Keratinocyte (primary cell): ENCODE results near the gene ANKHD1. TPM values are rescaled to one million over a fixed set of nuclear protein-coding genes. Genes with fewer than 3 reads are reported as not detected.

ENCODE experiments used
- DNase-seq: peaks from one replicate; pipeline ENCODE4 v3.0.0-alpha.2; 2011; ENCODE audit warnings: low read depth, missing footprints, low spot score
- FAIRE-seq: peaks from 2 replicates; lab custom pipeline; 2011; peaks lifted over from hg19 to GRCh38; lab: Jason Lieb, UNC
- H2AFZ ChIP-seq: 2 replicates; pipeline ENCODE4 v1.6.0; 2012; ENCODE audit warnings: low read length, control low read depth, inconsistent platforms; ENCODE audit not compliant: control insufficient read depth
- H3K27ac ChIP-seq: 2 replicates; pipeline ENCODE4 v1.5.1; 2011; ENCODE audit warnings: low read length; ENCODE audit not compliant: control insufficient read depth, insufficient read depth
- H3K27me3 ChIP-seq: 3 replicates; pipeline ENCODE4 v1.6.0; 2011; ENCODE audit warnings: low read length; ENCODE audit not compliant: control insufficient read depth, insufficient read depth; ENCODE audit errors: extremely low read depth
- H3K36me3 ChIP-seq, 2 experiments: 2 replicates in 1 of 2; 3 replicates in 1 of 2; pipeline ENCODE4 v1.5.1; 2011; ENCODE audit warnings: low read length in 2 of 2, mild to moderate bottlenecking in 1 of 2; ENCODE audit not compliant: control insufficient read depth in 2 of 2, insufficient read depth in 2 of 2; ENCODE audit errors: extremely low read depth in 1 of 2
- H3K4me1 ChIP-seq: 3 replicates; pipeline ENCODE4 v1.5.1; 2011; ENCODE audit warnings: low read length; ENCODE audit not compliant: control insufficient read depth, insufficient read depth; ENCODE audit errors: extremely low read depth
- H3K4me2 ChIP-seq: 3 replicates; pipeline ENCODE4 v1.6.0; 2011; ENCODE audit warnings: low read depth, low read length; ENCODE audit not compliant: control insufficient read depth, insufficient read depth; ENCODE audit errors: extremely low read depth
- H3K4me3 ChIP-seq, 3 experiments: fragments of 200-600 bp in 1 of 3; sonication (generic) in 1 of 3; 2 replicates in 2 of 3; 3 replicates in 1 of 3; pipeline ENCODE4 v1.5.1; 2011 to 2016; ENCODE audit warnings: low read length in 3 of 3, mild to moderate bottlenecking in 3 of 3, control low read depth in 2 of 3, inconsistent platforms in 1 of 3, low read depth in 1 of 3, mixed read lengths in 1 of 3, mixed run types in 1 of 3, moderate library complexity in 1 of 3; ENCODE audit not compliant: control insufficient read depth in 2 of 3, insufficient read depth in 2 of 3; ENCODE audit errors: extremely low read depth in 1 of 3
- H3K79me2 ChIP-seq: 2 replicates; pipeline ENCODE4 v1.6.0; 2012; ENCODE audit warnings: low read length; ENCODE audit not compliant: control insufficient read depth, insufficient read depth
- H3K9ac ChIP-seq: 3 replicates; pipeline ENCODE4 v1.6.0; 2011; ENCODE audit warnings: low read length; ENCODE audit not compliant: control insufficient read depth, insufficient read depth; ENCODE audit errors: extremely low read depth
- H3K9me1 ChIP-seq: 3 replicates; pipeline ENCODE4 v1.6.0; 2011; ENCODE audit warnings: low read length; ENCODE audit not compliant: control insufficient read depth, insufficient read depth; ENCODE audit errors: extremely low read depth
- H3K9me3 ChIP-seq: 2 replicates; pipeline ENCODE4 v1.5.1; 2012; ENCODE audit warnings: low read depth, low read length; ENCODE audit not compliant: control insufficient read depth
- H4K20me1 ChIP-seq: 3 replicates; pipeline ENCODE4 v1.6.0; 2011; ENCODE audit warnings: low read length; ENCODE audit not compliant: control insufficient read depth, insufficient read depth; ENCODE audit errors: extremely low read depth
- CTCF ChIP-seq, 3 experiments: IDR thresholded peaks in 1 of 3; conservative IDR thresholded peaks in 1 of 3; optimal IDR thresholded peaks in 1 of 3; 2 replicates in 2 of 3; 3 replicates in 1 of 3; pipeline versions ENCODE3 to v1.5.1; 2011; ENCODE audit warnings: low read length in 3 of 3, mild to moderate bottlenecking in 3 of 3, moderate library complexity in 2 of 3, control low read depth in 1 of 3, inconsistent platforms in 1 of 3; ENCODE audit not compliant: insufficient read depth in 2 of 3; ENCODE audit errors: extremely low read depth in 1 of 3
- EZH2 ChIP-seq: IDR thresholded peaks from one replicate; pipeline ENCODE4 v1.6.1; 2012; ENCODE audit warnings: inconsistent platforms, mild to moderate bottlenecking, low read length, moderate library complexity
- dilution Hi-C: fragments of 300-500 bp; cut with MboI; formaldehyde crosslinking; loops from one replicate; pipeline ENCODE4 v1.7.0; 2020; ENCODE audit warnings: low sequenced_read_pairs; ENCODE audit not compliant: extremely low pct_ligation_motif_present
- polyA plus RNA-seq, 5 experiments: library from polyadenylated mRNA; depleted of rRNA in 3 of 5; stranded (reverse) in 3 of 5; stranded (forward) in 1 of 5; unstranded in 1 of 5; fragments of >200 nt; gene quantifications; 1 replicate in 1 of 5; 2 replicates in 3 of 5; 3 replicates in 1 of 5; pipeline versions ENCODE4 v1.2.1 to v1.2.3, GENCODE V29; 2011 to 2012; ENCODE audit warnings: missing spikeins in 2 of 5, low read depth in 1 of 5, low replicate concordance in 1 of 5

Gene ANKHD1
- polyA plus RNA-seq, 1 donor (not counting 4 experiments of a cell fraction or from before 2014, with no cell fraction given) = 65.9 TPM

GRCh38 chr5:140570058-140570457, 168.4 kb downstream of the ANKHD1 start:
- peaks cover 16% of the 10 kb centered on the region for H3K4me1 ChIP-seq
- TF ChIP-seq EZH2 (no peak), CTCF (optimal IDR thresholded peaks at IDR 0.05 in 1 of 3, IDR thresholded peaks at IDR 0.05 in 1 of 3, conservative IDR thresholded peaks at IDR 0.05 in 1 of 3; ENCODE audit: extremely low read depth in 1 of 3, insufficient read depth in 2 of 3, low read length in 3 of 3) (no peak)
- no peak for FAIRE-seq

GRCh38 chr5:140570488-140570887, 168.9 kb downstream of the ANKHD1 start:
- Histone ChIP-seq H3K4me2 (no peak overlapping the region), H3K9ac (no peak overlapping the region), H3K79me2 (peaks cover 18% of the 10 kb centered on the region), H4K20me1 (no peaks in the 10 kb centered on the region), H3K27me3 (no peaks in the 10 kb centered on the region), H3K36me3 (peaks cover 18 to 23% of the 10 kb centered on the region in 2 experiments), H2AFZ (no peak overlapping the region), H3K9me3 (no peaks in the 10 kb centered on the region), H3K4me3 (no peak overlapping the region), H3K27ac (no peak overlapping the region), H3K4me1 (peaks cover 12% of the 10 kb centered on the region), H3K9me1 (no peaks in the 10 kb centered on the region)
- no peak for TF ChIP-seq CTCF (optimal IDR thresholded peaks at IDR 0.05 in 1 of 3, IDR thresholded peaks at IDR 0.05 in 1 of 3, conservative IDR thresholded peaks at IDR 0.05 in 1 of 3; ENCODE audit: extremely low read depth in 1 of 3, insufficient read depth in 2 of 3, low read length in 3 of 3)
- no peak for TF ChIP-seq EZH2
- dilution Hi-C loops = no loop called here
- DNase-seq (no peak), FAIRE-seq (no peak)

More at GRCh38 chr5:140570058-140570457, 168.4 kb downstream of the ANKHD1 start:
- H3K27me3 ChIP-seq = no peaks in the 10 kb centered on the region
- peaks cover 22% of the 10 kb centered on the region for H3K79me2 ChIP-seq
- dilution Hi-C loops = no loop called here
- H3K27ac ChIP-seq = no peak overlapping the region
- no peak overlapping the region for H3K9ac ChIP-seq
- H3K9me1 ChIP-seq = no peaks in the 10 kb centered on the region
- no peaks in the 10 kb centered on the region for H3K9me3 ChIP-seq
- no peak for DNase-seq
- no peaks in the 10 kb centered on the region for H4K20me1 ChIP-seq
- H3K4me2 ChIP-seq = no peak overlapping the region
- no peak overlapping the region for H2AFZ ChIP-seq
- peaks cover 18 to 23% of the 10 kb centered on the region in 2 experiments for H3K36me3 ChIP-seq
- H3K4me3 ChIP-seq = no peak overlapping the region
